CD4-positive, alpha-beta T cell (primary cell): ENCODE results near the gene REV3L. TPM values are rescaled to one million over a fixed set of nuclear protein-coding genes. Genes with fewer than 3 reads are reported as not detected.

Experiments
- ATAC-seq: fragments of 200-7000 bp; cut with Tn5 transposase; one replicate; pipeline ENCODE4 v1.10.0; 2022; ENCODE audit warnings: mild to moderate bottlenecking; ENCODE audit not compliant: poor library complexity
- CTCF ChIA-PET: fragments of 350-600 bp; sonication (Branson Sonifier 250); formaldehyde crosslinking; loops from one replicate; lab custom pipeline; 2021; ENCODE audit warnings: antibody characterized with exemption, inconsistent platforms; lab: Charles Lee
- POLR2A ChIA-PET: fragments of 350-600 bp; sonication (Branson Sonifier 250); formaldehyde crosslinking; loops from one replicate; lab custom pipeline; 2021; ENCODE audit warnings: antibody characterized with exemption, inconsistent platforms; lab: Charles Lee
- DNase-seq, 14 experiments: peaks; one replicate each; pipeline ENCODE4 v3.0.0-alpha.2; 2013 to 2020; ENCODE audit warnings: mixed read lengths in 2 of 14
- H3K27ac ChIP-seq, 2 donors: one replicate each; pipeline versions ENCODE4 v1.5.1 to v1.7.0; 2013; ENCODE audit warnings: low read length in 2 of 2, low read depth in 1 of 2, mild to moderate bottlenecking in 1 of 2
- H3K27me3 ChIP-seq, 2 experiments: 1 replicate in 1 of 2; 2 replicates in 1 of 2; pipeline versions ENCODE4 v1.6.1 to v1.7.0; 2013; ENCODE audit warnings: low read length in 2 of 2, control low read depth in 1 of 2, mild to moderate bottlenecking in 1 of 2, moderate library complexity in 1 of 2; ENCODE audit not compliant: insufficient read depth in 2 of 2, control insufficient read depth in 1 of 2
- H3K36me3 ChIP-seq: one replicate; pipeline ENCODE4 v1.6.1; 2013; ENCODE audit warnings: low read length, control low read depth; ENCODE audit not compliant: insufficient read depth
- H3K4me1 ChIP-seq: one replicate; pipeline ENCODE4 v1.6.1; 2013; ENCODE audit warnings: low read length, control low read depth; ENCODE audit not compliant: insufficient read depth
- H3K4me3 ChIP-seq: one replicate; pipeline ENCODE4 v1.5.1; 2013; ENCODE audit warnings: mild to moderate bottlenecking, low read length, moderate library complexity
- H3K9me3 ChIP-seq, 2 experiments: 1 replicate in 1 of 2; 2 replicates in 1 of 2; pipeline versions ENCODE4 v1.6.1 to v1.7.0; 2013; ENCODE audit warnings: low read length in 2 of 2, mild to moderate bottlenecking in 2 of 2, control low read depth in 1 of 2, moderate library complexity in 1 of 2; ENCODE audit not compliant: control insufficient read depth in 1 of 2, insufficient read depth in 1 of 2
- H3K27ac Mint-ChIP-seq: one replicate; pipeline ENCODE4 v1.8.0; 2020; ENCODE audit warnings: mixed read lengths
- H3K27me3 Mint-ChIP-seq: one replicate; pipeline ENCODE4 v1.8.0; 2021; ENCODE audit warnings: mixed read lengths
- H3K36me3 Mint-ChIP-seq: one replicate; pipeline ENCODE4 v1.8.0; 2021; ENCODE audit warnings: low read depth, mixed read lengths
- H3K4me1 Mint-ChIP-seq: one replicate; pipeline ENCODE4 v1.8.0; 2021; ENCODE audit warnings: low read depth, mixed read lengths
- H3K4me3 Mint-ChIP-seq: one replicate; pipeline ENCODE4 v1.8.0; 2020; ENCODE audit warnings: mild to moderate bottlenecking, mixed read lengths
- H3K9me3 Mint-ChIP-seq: one replicate; pipeline ENCODE4 v1.8.0; 2020; ENCODE audit warnings: mixed read lengths
- intact Hi-C, 2 experiments: fragments of 100-400 bp; cut with DNase I in 1 of 2; cut with micrococcal nuclease in 1 of 2; formaldehyde crosslinking; loops; one replicate each; pipeline versions ENCODE4 v1.15.1 to v1.9.0; 2023 to 2025; cut with DNase I, micrococcal nuclease
- total RNA-seq, 174 experiments: library from RNA in 2 of 174; stranded (reverse) in 2 of 174; gene quantifications; one replicate each; pipeline ENCODE4 v1.2.3 and lab custom pipeline; 2021 to 2026
- TF ChIP-seq, protein P1 (sequence below): fragments of 200-600 bp; IDR thresholded peaks from one replicate; pipeline ENCODE4 v1.8.0; 2022; ENCODE audit warnings: antibody characterized with exemption, mild to moderate bottlenecking

The REV3L gene
- total RNA-seq, 2 experiments from 2014 or later = 17.0 to 20.6 TPM

DNA sequence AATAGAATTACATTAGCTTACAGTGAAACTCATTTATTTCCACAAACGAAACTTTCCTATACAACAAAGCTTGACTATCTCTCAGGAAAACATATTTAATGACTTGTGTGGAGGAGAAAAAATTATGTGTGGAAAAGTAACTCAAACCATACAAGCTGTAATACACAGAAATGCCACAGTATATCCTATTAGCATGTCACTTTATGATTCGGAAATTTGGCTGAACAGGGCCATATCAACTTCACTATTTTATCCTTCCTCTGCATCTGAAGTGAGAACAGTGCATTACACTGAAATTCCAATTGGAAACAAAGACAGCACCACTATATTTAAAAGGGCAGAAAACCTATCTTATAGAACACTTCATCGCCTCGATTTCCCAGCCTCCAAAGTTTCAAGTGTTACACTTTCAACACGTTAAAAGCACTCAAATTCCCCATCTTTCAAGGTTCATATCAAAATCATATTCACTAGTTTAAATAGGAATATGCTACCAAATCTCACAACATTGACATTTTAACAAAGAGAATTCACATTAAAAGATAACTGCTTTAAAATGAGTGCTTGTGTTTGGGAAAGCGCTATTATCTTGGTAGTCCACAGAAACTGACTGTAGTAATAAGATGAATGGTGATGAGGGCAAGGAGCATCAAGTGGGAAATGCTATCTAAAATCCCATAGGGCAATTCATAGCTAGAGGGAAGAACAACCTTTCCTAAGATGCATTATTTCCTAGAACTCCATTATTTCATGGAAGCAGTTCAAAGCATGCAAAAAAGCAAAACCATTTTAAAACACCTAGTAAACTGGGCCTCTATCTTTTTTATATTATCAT, 1.8 kb downstream of the REV3L start:
- no peaks in the 10 kb centered on the region for H3K27me3 Mint-ChIP-seq
- no peaks in the 10 kb centered on the region for H3K9me3 Mint-ChIP-seq
- no peaks in the 10 kb centered on the region for H3K36me3 ChIP-seq
- ATAC-seq (no peak), DNase-seq (no peak)
- ChIA-PET CTCF (no interaction called here), POLR2A (interaction anchor here (0.6 kb wide), 1 partner anchor 9 kb away, joined by 3 read pairs; no protein-coding TSS in a partner anchor)
- intact Hi-C loops = loop anchor here (5.0 to 10.0 kb wide), 9 partner anchors 119 to 666 kb away; partner anchors contain the start of genes CDK19 (in 2 of the 2), AMD1 (in 1 of the 2), FAM229B (in 1 of the 2) and RPF2 (in 1 of the 2)
- H3K27me3 ChIP-seq = no peaks in the 10 kb centered on the region
- TF ChIP-seq, protein P1, sequence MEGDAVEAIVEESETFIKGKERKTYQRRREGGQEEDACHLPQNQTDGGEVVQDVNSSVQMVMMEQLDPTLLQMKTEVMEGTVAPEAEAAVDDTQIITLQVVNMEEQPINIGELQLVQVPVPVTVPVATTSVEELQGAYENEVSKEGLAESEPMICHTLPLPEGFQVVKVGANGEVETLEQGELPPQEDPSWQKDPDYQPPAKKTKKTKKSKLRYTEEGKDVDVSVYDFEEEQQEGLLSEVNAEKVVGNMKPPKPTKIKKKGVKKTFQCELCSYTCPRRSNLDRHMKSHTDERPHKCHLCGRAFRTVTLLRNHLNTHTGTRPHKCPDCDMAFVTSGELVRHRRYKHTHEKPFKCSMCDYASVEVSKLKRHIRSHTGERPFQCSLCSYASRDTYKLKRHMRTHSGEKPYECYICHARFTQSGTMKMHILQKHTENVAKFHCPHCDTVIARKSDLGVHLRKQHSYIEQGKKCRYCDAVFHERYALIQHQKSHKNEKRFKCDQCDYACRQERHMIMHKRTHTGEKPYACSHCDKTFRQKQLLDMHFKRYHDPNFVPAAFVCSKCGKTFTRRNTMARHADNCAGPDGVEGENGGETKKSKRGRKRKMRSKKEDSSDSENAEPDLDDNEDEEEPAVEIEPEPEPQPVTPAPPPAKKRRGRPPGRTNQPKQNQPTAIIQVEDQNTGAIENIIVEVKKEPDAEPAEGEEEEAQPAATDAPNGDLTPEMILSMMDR = no peak
- peaks cover 60% of the 10 kb centered on the region for H3K4me1 Mint-ChIP-seq
- no peaks in the 10 kb centered on the region for H3K9me3 ChIP-seq
- peak overlapping the region; percentile 98 for H3K27ac Mint-ChIP-seq
- H3K4me1 ChIP-seq = peaks cover 15% of the 10 kb centered on the region
- peak overlapping the region; percentile 94 for H3K4me3 Mint-ChIP-seq
- H3K4me3 ChIP-seq = peak overlapping the region; percentile 69
- peaks cover 21% of the 10 kb centered on the region for H3K36me3 Mint-ChIP-seq
- H3K27ac ChIP-seq = no peak overlapping the region

DNA sequence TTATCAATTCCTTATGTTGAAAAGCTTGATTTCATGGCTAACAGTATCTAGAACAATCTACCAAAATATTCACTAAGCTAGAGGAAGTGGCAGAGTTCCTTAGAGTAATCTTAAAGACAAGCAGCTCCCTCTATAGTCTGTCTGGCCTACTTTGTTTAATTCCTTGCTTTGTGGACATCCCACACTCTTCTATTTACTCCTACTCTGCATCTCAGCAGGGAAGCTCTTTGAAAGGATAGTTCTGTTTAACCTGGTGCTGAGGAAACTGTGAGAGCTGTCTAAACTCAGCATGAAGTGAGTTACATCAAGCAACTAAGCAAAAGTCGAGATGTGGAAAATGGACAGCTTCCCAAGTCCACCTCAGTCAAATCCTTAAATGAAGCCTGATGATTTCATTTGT, 4.3 kb downstream of the REV3L start:
- H3K36me3 Mint-ChIP-seq = peaks cover 13% of the 10 kb centered on the region
- Histone ChIP-seq H3K4me3 (no peak overlapping the region), H3K4me1 (peaks cover 7% of the 10 kb centered on the region), H3K27me3 (no peaks in the 10 kb centered on the region), H3K9me3 (no peaks in the 10 kb centered on the region), H3K36me3 (no peaks in the 10 kb centered on the region), H3K27ac (no peak overlapping the region)
- DNase-seq (peak in 3 of 14 experiments; percentile 65 to 71 (median 70)), ATAC-seq (peak; percentile 24)
- H3K4me3 Mint-ChIP-seq = peak overlapping the region; percentile 54
- no peaks in the 10 kb centered on the region for H3K27me3 Mint-ChIP-seq
- peaks cover 52% of the 10 kb centered on the region for H3K4me1 Mint-ChIP-seq
- H3K9me3 Mint-ChIP-seq = no peaks in the 10 kb centered on the region
- ChIA-PET POLR2A (interaction anchor here (0.7 to 3.1 kb wide), 11 partner anchors 16 to 724 kb away, joined by 3 to 39 read pairs (median 3); partner anchors contain the start of genes CDK19, FAM229B, TRAF3IP2 and TUBE1), CTCF (interaction anchor here (0.5 to 2.5 kb wide), 16 partner anchors 18 to 609 kb away, joined by 3 to 19 read pairs (median 4); partner anchors contain the start of genes FAM229B, TRAF3IP2 and TUBE1)
- TF ChIP-seq, protein P1 = peak; percentile 57
- peak overlapping the region; percentile 73 for H3K27ac Mint-ChIP-seq
- intact Hi-C loops = loop anchor here (1.0 to 5.0 kb wide), 3 partner anchors 46 to 219 kb away; a partner anchor contains a TSS

- Histone ChIP-seq H3K4me3 (no peak overlapping the region), H3K27me3 (no peaks in the 10 kb centered on the region), H3K9me3 (no peaks in the 10 kb centered on the region), H3K36me3 (no peaks in the 10 kb centered on the region), H3K4me1 (peaks cover 7% of the 10 kb centered on the region), H3K27ac (no peak overlapping the region)
- POLR2A ChIA-PET = interaction anchor here (0.7 to 3.1 kb wide), 11 partner anchors 15 to 723 kb away, joined by 3 to 39 read pairs (median 3); partner anchors contain the start of genes CDK19 and TRAF3IP2
- intact Hi-C loops = loop anchor here (1.0 to 5.0 kb wide), 3 partner anchors 46 to 219 kb away; a partner anchor contains a TSS
- no peaks in the 10 kb centered on the region for H3K27me3 Mint-ChIP-seq
- CTCF ChIA-PET = interaction anchor here (0.7 to 2.5 kb wide), 14 partner anchors 17 to 609 kb away, joined by 3 to 19 read pairs (median 4); partner anchors contain the start of genes FAM229B and TUBE1
- peaks cover 12% of the 10 kb centered on the region for H3K36me3 Mint-ChIP-seq
- H3K4me3 Mint-ChIP-seq = no peak overlapping the region
- H3K4me1 Mint-ChIP-seq = peaks cover 56% of the 10 kb centered on the region
- H3K9me3 Mint-ChIP-seq = no peaks in the 10 kb centered on the region
- ATAC-seq (no peak), DNase-seq (no peak)
- H3K27ac Mint-ChIP-seq = no peak overlapping the region
- TF ChIP-seq, protein P1 = no peak
These were observed 4.9 kb downstream of the REV3L start for GRCh38 chr6:111478064-111478476.
